GM23338 (cell line): ENCODE results near the gene CAMTA1. TPM values are rescaled to one million over a fixed set of nuclear protein-coding genes. Genes with fewer than 3 reads are reported as not detected.

Source experiments
- ATAC-seq: fragments of 200-7000 bp; cut with Tn5 transposase; 3 replicates; pipeline ENCODE4 v1.9.1; 2020
- DNase-seq: peaks from one replicate; pipeline ENCODE4 v3.0.0-alpha.2; 2015; ENCODE audit warnings: low spot score
- H2AFZ ChIP-seq: fragments of 200-600 bp; sonication (generic); 2 replicates; pipeline ENCODE4 v1.8.0; 2016; ENCODE audit warnings: antibody characterized with exemption, mild to moderate bottlenecking, moderate library complexity
- H3F3A ChIP-seq: fragments of 200-600 bp; sonication (generic); replicated peaks from 2 replicates; pipeline ENCODE4 v1.8.0; 2017; ENCODE audit warnings: antibody characterized with exemption, mixed run types, low read depth
- H3K27ac ChIP-seq: fragments of 200-600 bp; sonication (generic); 2 replicates; pipeline ENCODE4 v1.6.1; 2016; ENCODE audit warnings: low read depth
- H3K27me3 ChIP-seq: fragments of 200-600 bp; sonication (generic); 2 replicates; pipeline ENCODE4 v1.8.0; 2016; ENCODE audit warnings: mild to moderate bottlenecking, mixed run types, moderate library complexity; ENCODE audit not compliant: insufficient read depth
- H3K36me3 ChIP-seq: fragments of 200-600 bp; sonication (generic); 2 replicates; pipeline ENCODE4 v1.8.0; 2016; ENCODE audit warnings: mild to moderate bottlenecking; ENCODE audit not compliant: insufficient read depth
- H3K4me1 ChIP-seq: fragments of 200-600 bp; sonication (generic); 2 replicates; pipeline ENCODE4 v1.8.0; 2016; ENCODE audit warnings: mild to moderate bottlenecking, moderate library complexity; ENCODE audit not compliant: insufficient read depth
- H3K4me2 ChIP-seq: fragments of 200-600 bp; sonication (generic); 2 replicates; pipeline ENCODE4 v1.7.1; 2017; ENCODE audit warnings: mixed run types
- H3K4me3 ChIP-seq: fragments of 200-600 bp; sonication (generic); 2 replicates; pipeline ENCODE4 v1.6.1; 2016; ENCODE audit warnings: mixed run types
- H3K79me2 ChIP-seq: fragments of 200-600 bp; sonication (generic); replicated peaks from 2 replicates; pipeline ENCODE4 v1.8.0; 2017; ENCODE audit warnings: mild to moderate bottlenecking; ENCODE audit not compliant: insufficient read depth
- H3K9me2 ChIP-seq: fragments of 200-600 bp; sonication (generic); 2 replicates; pipeline ENCODE4 v1.8.0; 2017; ENCODE audit not compliant: insufficient read depth
- H4K20me1 ChIP-seq: fragments of 200-600 bp; sonication (generic); replicated peaks from 2 replicates; pipeline ENCODE4 v1.8.0; 2017; ENCODE audit warnings: mild to moderate bottlenecking; ENCODE audit not compliant: insufficient read depth
- H3K27ac Mint-ChIP-seq: 2 replicates; pipeline ENCODE4 v1.8.0; 2020; ENCODE audit warnings: inconsistent platforms, mild to moderate bottlenecking, moderate library complexity, mixed read lengths
- H3K27me3 Mint-ChIP-seq: 3 replicates; pipeline ENCODE4 v1.8.0; 2022; ENCODE audit warnings: low read depth, mild to moderate bottlenecking, moderate library complexity, mixed read lengths, inconsistent platforms; ENCODE audit not compliant: insufficient read depth, poor library complexity
- H3K36me3 Mint-ChIP-seq: 3 replicates; pipeline ENCODE4 v1.8.0; 2021; ENCODE audit warnings: low read depth, mild to moderate bottlenecking, inconsistent platforms, moderate library complexity, mixed read lengths
- H3K4me1 Mint-ChIP-seq: 3 replicates; pipeline ENCODE4 v1.8.0; 2020; ENCODE audit warnings: mild to moderate bottlenecking, inconsistent platforms, mixed read lengths
- H3K4me3 Mint-ChIP-seq: 3 replicates; pipeline ENCODE4 v1.8.0; 2021; ENCODE audit warnings: moderate library complexity, mild to moderate bottlenecking, inconsistent platforms, mixed read lengths
- H3K9me3 Mint-ChIP-seq: 3 replicates; pipeline ENCODE4 v1.8.0; 2020; ENCODE audit warnings: moderate library complexity, mild to moderate bottlenecking, inconsistent platforms, mixed read lengths
- CTCF ChIP-seq, 2 experiments: fragments of 200-600 bp in 1 of 2; sonication (generic) in 1 of 2; conservative IDR thresholded peaks; 2 replicates each; pipeline versions ENCODE4 v1.5.1 to v1.6.1; 2016 to 2017; ENCODE audit warnings: antibody characterized with exemption in 2 of 2, low read depth in 2 of 2, mild to moderate bottlenecking in 2 of 2, moderate library complexity in 1 of 2
- EZH2 ChIP-seq: fragments of 200-600 bp; sonication (generic); IDR thresholded peaks from one replicate; pipeline ENCODE4 v1.8.0; 2017; ENCODE audit warnings: antibody characterized with exemption, mild to moderate bottlenecking, low read depth; ENCODE audit not compliant: unreplicated experiment
- EZH2phosphoT487 ChIP-seq: fragments of 200-600 bp; sonication (generic); IDR thresholded peaks from one replicate; pipeline ENCODE4 v1.8.1; 2018; ENCODE audit warnings: antibody characterized with exemption; ENCODE audit not compliant: unreplicated experiment
- JUNB ChIP-seq: IDR thresholded peaks from one replicate; pipeline ENCODE4 v1.6.1; 2016; ENCODE audit warnings: antibody characterized with exemption; ENCODE audit not compliant: unreplicated experiment
- NANOG ChIP-seq: IDR thresholded peaks from 2 replicates; pipeline ENCODE4 v1.6.1; 2016; ENCODE audit warnings: antibody characterized with exemption, borderline replicate concordance
- POLR2AphosphoS5 ChIP-seq: IDR thresholded peaks from 2 replicates; pipeline ENCODE4 v1.6.1; 2016; ENCODE audit warnings: antibody characterized with exemption, low read depth
- STAT1 ChIP-seq: IDR thresholded peaks from one replicate; pipeline ENCODE4 v1.6.1; 2016; ENCODE audit warnings: antibody characterized with exemption; ENCODE audit not compliant: unreplicated experiment
- ZNF331 ChIP-seq: fragments of 250-450 bp; sonication (Bioruptor Pico); IDR thresholded peaks from 2 replicates; pipeline ENCODE4 v1.5.0; 2020; ENCODE audit warnings: low read depth, mild to moderate bottlenecking, moderate library complexity
- ZNF462 ChIP-seq: fragments of 250-450 bp; sonication (Bioruptor Pico); IDR thresholded peaks from 2 replicates; pipeline ENCODE4 v1.5.0; 2020; ENCODE audit warnings: mild to moderate bottlenecking, moderate library complexity
- polyA plus RNA-seq: library from polyadenylated mRNA; unstranded; fragments of >200 nt; fragmentation: Nextera tagmentation; extraction: Ambion mirVana; gene quantifications from 2 replicates; pipeline ENCODE4 v1.2.1, GENCODE V29; 2016
- total RNA-seq: library from RNA; depleted of rRNA; stranded (reverse); fragments of >200 nt; shearing (Covaris generic); gene quantifications from 2 replicates; pipeline ENCODE4 v1.2.3, GENCODE V29; 2014

CAMTA1 gene
- total and polyA plus RNA-seq, 2 experiments from 2014 or later, result 115 to 519 TPM

- no peak overlapping the region for H3K4me3 ChIP-seq
- no peaks in the 10 kb centered on the region for H3K79me2 ChIP-seq
- peaks cover 5% of the 10 kb centered on the region; the same call in 1 of the 2 replicates for H3K9me2 ChIP-seq
- H3K27me3 ChIP-seq, result no peaks in the 10 kb centered on the region
- no peaks in the 10 kb centered on the region for H4K20me1 ChIP-seq
- H3K4me1 Mint-ChIP-seq, result no peaks in the 10 kb centered on the region; the same call in 2 of the 3 replicates
- no peak overlapping the region for H3K4me3 Mint-ChIP-seq
- ATAC-seq (no peak), DNase-seq (no peak)
- H3F3A ChIP-seq, result no peaks in the 10 kb centered on the region
- no peaks in the 10 kb centered on the region for H3K4me1 ChIP-seq
- H3K9me3 Mint-ChIP-seq, result no peaks in the 10 kb centered on the region
- no peak for TF ChIP-seq EZH2
- TF ChIP-seq NANOG, result no peak
- no peak for TF ChIP-seq EZH2phosphoT487
- no peak for TF ChIP-seq ZNF462 (CRISPR knock-in tag)
- TF ChIP-seq JUNB, result no peak
- no peak for TF ChIP-seq ZNF331 (CRISPR knock-in tag)
- TF ChIP-seq CTCF (conservative IDR thresholded peaks at IDR 0.05; ENCODE audit: low read depth in 2 of 2), result no peak
- TF ChIP-seq STAT1, result no peak
- no peak for TF ChIP-seq POLR2AphosphoS5
- peaks cover 6% of the 10 kb centered on the region for H3K27me3 Mint-ChIP-seq
- no peak overlapping the region for H2AFZ ChIP-seq
- H3K36me3 ChIP-seq, result no peaks in the 10 kb centered on the region
- H3K27ac ChIP-seq, result no peak overlapping the region
- no peaks in the 10 kb centered on the region for H3K36me3 Mint-ChIP-seq
- H3K27ac Mint-ChIP-seq, result no peak overlapping the region
- no peak overlapping the region for H3K4me2 ChIP-seq
Measured at GRCh38 chr1:7317888-7318287, 532.6 kb downstream of the CAMTA1 start.
